Ectodermal cell (in vitro differentiated cells): ENCODE data around the gene SLC25A18. TPM values are rescaled to one million over a fixed set of nuclear protein-coding genes. Genes with fewer than 3 reads are reported as not detected.
"Not testable (repeated sequence)": the region's sequence is repeated elsewhere in the genome, so short reads cannot be mapped to it uniquely, and the experiment has no call there.

Experiments used
- H3K27ac ChIP-seq: 2 replicates; pipeline ENCODE4 v1.7.0; 2013; ENCODE audit warnings: mild to moderate bottlenecking, low read depth, low read length; ENCODE audit not compliant: insufficient read depth, poor library complexity, severe bottlenecking
- H3K27me3 ChIP-seq: 2 replicates; pipeline ENCODE4 v1.7.0; 2013; ENCODE audit warnings: mild to moderate bottlenecking, low read length; ENCODE audit not compliant: insufficient read depth, control insufficient read depth, poor library complexity, severe bottlenecking
- H3K36me3 ChIP-seq: one replicate; pipeline ENCODE4 v1.7.0; 2013; ENCODE audit warnings: low read length; ENCODE audit not compliant: control insufficient read depth, insufficient read depth
- H3K4me1 ChIP-seq: one replicate; pipeline ENCODE4 v1.7.0; 2013; ENCODE audit warnings: low read length; ENCODE audit not compliant: control insufficient read depth, insufficient read depth
- H3K4me3 ChIP-seq: 2 replicates; pipeline ENCODE4 v1.7.0; 2013; ENCODE audit warnings: low read depth, low read length, control low read depth; ENCODE audit not compliant: insufficient read depth
- H3K9me3 ChIP-seq: 2 replicates; pipeline ENCODE4 v1.7.0; 2013; ENCODE audit warnings: mild to moderate bottlenecking, low read length, moderate library complexity; ENCODE audit not compliant: control insufficient read depth
- WGBS, 2 experiments: methylation state at CpG; one replicate each; pipeline ENCODE4 v1.1.7; 2013; ENCODE audit warnings: missing lambda C conversion rate in 2 of 2; 5-methylcytosine and 5-hydroxymethylcytosine counted together
- polyA plus RNA-seq, 4 experiments: library from polyadenylated mRNA; stranded (reverse); fragments of 50-300 nt; gene quantifications; one replicate each; pipeline ENCODE4 v1.2.3, GENCODE V29; 2013

The SLC25A18 gene
- 0.63 TPM for polyA plus RNA-seq (2013, experiment 1 of 4)
- polyA plus RNA-seq (2013, experiment 2 of 4) = 0.85 TPM
- 0.75 TPM for polyA plus RNA-seq (2013, experiment 3 of 4)
- 0.77 TPM for polyA plus RNA-seq (2013, experiment 4 of 4)

- Histone ChIP-seq H3K36me3 (peaks cover 7% of the 10 kb centered on the region), H3K9me3 (no peaks in the 10 kb centered on the region), H3K27ac (peak within 1 kb of the TSS; percentile 63), H3K4me3 (no peak within 1 kb of the TSS), H3K27me3 (no peaks in the 10 kb centered on the region), H3K4me1 (peaks cover 15% of the 10 kb centered on the region)
- WGBS, 2 experiments = 63 to 65% methylated on average over 17 of the region's 17 CpGs
Observed at GRCh38 chr22:17562906-17563870, at the start of gene SLC25A18. Gene SLC25A18 (plus strand): TSS chr22:17563498. CDS start chr22:17579945, 16,447 bp downstream.

- Histone ChIP-seq H3K27me3 (no peaks in the 10 kb centered on the region), H3K36me3 (peaks cover 24% of the 10 kb centered on the region), H3K9me3 (no peaks in the 10 kb centered on the region), H3K4me3 (no peak overlapping the region), H3K4me1 (no peaks in the 10 kb centered on the region), H3K27ac (no peak overlapping the region)
- 92% methylated on average over 2 of the region's 2 CpGs for WGBS, 2 experiments
Observed at GRCh38 chr22:17513612-17514011, 49.7 kb upstream of the SLC25A18 start.

GRCh38 chr22:17514084-17514483 lies 49.2 kb upstream of the SLC25A18 start:
- peaks cover 22% of the 10 kb centered on the region for H3K36me3 ChIP-seq
- H3K4me3 ChIP-seq = no peak overlapping the region
- WGBS, 2 experiments = 95 to 96% methylated on average over 7 of the region's 7 CpGs

GRCh38 chr22:17518406-17518805 lies 44.9 kb upstream of the SLC25A18 start:
- H3K27ac ChIP-seq = no peak overlapping the region
- H3K27me3 ChIP-seq = no peaks in the 10 kb centered on the region
- peaks cover 14% of the 10 kb centered on the region for H3K36me3 ChIP-seq
- H3K9me3 ChIP-seq = no peaks in the 10 kb centered on the region
- 90 to 91% methylated on average over 3 of the region's 3 CpGs for WGBS, 2 experiments
- H3K4me3 ChIP-seq = no peak overlapping the region
- no peaks in the 10 kb centered on the region for H3K4me1 ChIP-seq

More at GRCh38 chr22:17514084-17514483, 49.2 kb upstream of the SLC25A18 start:
- Histone ChIP-seq H3K27ac (no peak overlapping the region), H3K9me3 (no peaks in the 10 kb centered on the region), H3K4me1 (no peaks in the 10 kb centered on the region), H3K27me3 (no peaks in the 10 kb centered on the region)

GRCh38 chr22:17521971-17522370 lies 41.3 kb upstream of the SLC25A18 start:
- H3K9me3 ChIP-seq, H3K4me3 ChIP-seq, H3K4me1 ChIP-seq, H3K27ac ChIP-seq, H3K27me3 ChIP-seq: not testable (repeated sequence)
- WGBS, 2 experiments = no CpG with 5 or more reads among the region's 1 CpG
- peaks cover 19% of the 10 kb centered on the region for H3K36me3 ChIP-seq

GRCh38 chr22:17523925-17524324 lies 39.4 kb upstream of the SLC25A18 start:
- Histone ChIP-seq H3K9me3 (no peaks in the 10 kb centered on the region), H3K4me1 (no peaks in the 10 kb centered on the region), H3K36me3 (peaks cover 19% of the 10 kb centered on the region), H3K27me3 (no peaks in the 10 kb centered on the region), H3K4me3 (no peak overlapping the region), H3K27ac (no peak overlapping the region)
- WGBS, 2 experiments = 96% methylated on average over 9 to 10 of the region's 10 CpGs

- 95% methylated on average over 5 of the region's 5 CpGs for WGBS, 2 experiments
- Histone ChIP-seq H3K4me1 (no peaks in the 10 kb centered on the region), H3K4me3 (no peak overlapping the region), H3K9me3 (no peaks in the 10 kb centered on the region), H3K36me3 (peaks cover 31% of the 10 kb centered on the region), H3K27me3 (no peaks in the 10 kb centered on the region), H3K27ac (no peak overlapping the region)
Observed at GRCh38 chr22:17536269-17536668, 27.0 kb upstream of the SLC25A18 start.

- Histone ChIP-seq H3K27me3 (no peaks in the 10 kb centered on the region), H3K27ac (peak overlapping the region; percentile 26), H3K4me1 (no peaks in the 10 kb centered on the region), H3K9me3 (no peaks in the 10 kb centered on the region), H3K4me3 (no peak overlapping the region), H3K36me3 (peaks cover 40% of the 10 kb centered on the region)
- 88 to 94% methylated on average over 2 of the region's 2 CpGs for WGBS, 2 experiments
Observed at GRCh38 chr22:17537155-17537554, 26.1 kb upstream of the SLC25A18 start.

- Histone ChIP-seq H3K36me3 (peaks cover 48% of the 10 kb centered on the region), H3K27me3 (no peaks in the 10 kb centered on the region), H3K4me1 (no peaks in the 10 kb centered on the region), H3K4me3 (no peak overlapping the region), H3K27ac (no peak overlapping the region), H3K9me3 (no peaks in the 10 kb centered on the region)
- 91 to 92% methylated on average over 15 of the region's 15 CpGs for WGBS, 2 experiments
Observed at GRCh38 chr22:17540481-17540880, 22.8 kb upstream of the SLC25A18 start.

- WGBS, 2 experiments = 95 to 96% methylated on average over 7 of the region's 7 CpGs
- no peak overlapping the region for H3K27ac ChIP-seq
- H3K4me3 ChIP-seq = no peak overlapping the region
- H3K27me3 ChIP-seq = no peaks in the 10 kb centered on the region
- H3K36me3 ChIP-seq = peaks cover 46% of the 10 kb centered on the region
- no peaks in the 10 kb centered on the region for H3K4me1 ChIP-seq
- H3K9me3 ChIP-seq = no peaks in the 10 kb centered on the region
Observed at GRCh38 chr22:17541476-17541875, 21.8 kb upstream of the SLC25A18 start.
